ENCODE measurements around the gene EXOSC10.

EXOSC10 gene

DNA sequence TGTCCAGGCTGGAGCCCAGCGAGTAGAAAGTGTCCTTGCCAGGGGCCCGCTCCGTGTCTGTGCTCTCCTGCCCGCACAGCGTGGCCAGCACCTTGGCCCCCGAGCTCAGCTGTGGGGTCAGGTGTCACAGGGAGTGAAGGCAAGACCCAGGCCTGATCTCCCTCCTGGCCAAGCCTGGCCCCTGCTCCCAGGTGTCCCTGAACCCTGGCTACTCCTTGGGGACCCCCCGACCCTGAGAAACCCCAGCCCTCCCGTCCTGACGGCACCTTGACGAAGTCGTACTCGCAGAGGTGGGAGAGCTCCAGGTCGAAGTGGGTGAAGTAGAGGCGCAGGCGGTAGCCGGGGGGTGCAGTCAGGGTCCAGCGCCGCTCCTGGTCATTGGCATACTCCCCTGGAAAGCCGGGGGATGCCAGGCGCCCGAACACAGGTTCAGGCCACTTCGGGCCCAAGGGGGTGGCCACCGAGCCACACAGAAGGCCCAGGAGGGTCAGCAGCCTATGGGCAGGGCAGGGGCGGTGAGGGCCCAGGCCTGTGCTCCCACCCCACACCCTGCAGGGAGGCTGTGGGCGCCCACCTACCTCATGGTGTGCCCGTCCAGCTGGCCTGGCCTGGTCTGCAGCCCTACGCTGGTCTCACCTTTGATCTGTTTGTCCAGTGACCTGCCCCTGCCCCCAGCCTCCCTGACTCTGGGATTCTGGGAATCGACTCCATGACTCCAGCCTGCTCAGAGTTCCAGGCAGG lies 52.9 kb downstream of the EXOSC10 start, which contains the start of gene MASP2 (continued):
- TF ChIP-seq, protein P1, sequence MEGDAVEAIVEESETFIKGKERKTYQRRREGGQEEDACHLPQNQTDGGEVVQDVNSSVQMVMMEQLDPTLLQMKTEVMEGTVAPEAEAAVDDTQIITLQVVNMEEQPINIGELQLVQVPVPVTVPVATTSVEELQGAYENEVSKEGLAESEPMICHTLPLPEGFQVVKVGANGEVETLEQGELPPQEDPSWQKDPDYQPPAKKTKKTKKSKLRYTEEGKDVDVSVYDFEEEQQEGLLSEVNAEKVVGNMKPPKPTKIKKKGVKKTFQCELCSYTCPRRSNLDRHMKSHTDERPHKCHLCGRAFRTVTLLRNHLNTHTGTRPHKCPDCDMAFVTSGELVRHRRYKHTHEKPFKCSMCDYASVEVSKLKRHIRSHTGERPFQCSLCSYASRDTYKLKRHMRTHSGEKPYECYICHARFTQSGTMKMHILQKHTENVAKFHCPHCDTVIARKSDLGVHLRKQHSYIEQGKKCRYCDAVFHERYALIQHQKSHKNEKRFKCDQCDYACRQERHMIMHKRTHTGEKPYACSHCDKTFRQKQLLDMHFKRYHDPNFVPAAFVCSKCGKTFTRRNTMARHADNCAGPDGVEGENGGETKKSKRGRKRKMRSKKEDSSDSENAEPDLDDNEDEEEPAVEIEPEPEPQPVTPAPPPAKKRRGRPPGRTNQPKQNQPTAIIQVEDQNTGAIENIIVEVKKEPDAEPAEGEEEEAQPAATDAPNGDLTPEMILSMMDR (tag by site-specific recombination; IDR thresholded peaks at IDR 0.05), result no peak
- TF ChIP-seq ZNF423 (tag by site-specific recombination; IDR thresholded peaks at IDR 0.05) (no peak), MYNN (tag by site-specific recombination; IDR thresholded peaks at IDR 0.05; ENCODE audit: borderline replicate concordance) (no peak)

DNA sequence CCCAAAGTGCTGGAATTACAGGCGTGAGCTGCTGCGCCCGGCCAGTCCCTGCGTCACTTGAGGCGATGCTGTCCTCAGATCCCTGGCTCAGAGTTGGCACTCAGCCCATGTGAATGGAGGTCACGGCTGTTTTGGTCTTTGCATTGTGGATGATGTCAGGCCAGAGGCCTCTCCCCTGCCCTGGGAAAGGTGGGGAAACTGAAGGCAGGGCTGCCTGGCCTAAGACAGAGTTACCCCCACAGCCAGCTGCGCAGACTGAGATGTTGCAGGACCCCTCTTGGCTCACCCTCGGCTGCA lies 53.5 kb downstream of the EXOSC10 start:
- Histone ChIP-seq H3K4me3 (ENCODE audit: low read depth, low read length) (no peak overlapping the region), H3K4me1 (ENCODE audit: control insufficient read depth, insufficient read depth, low read length) (no peaks in the 10 kb centered on the region), H3K36me3 (ENCODE audit: control insufficient read depth in 2 of 2, insufficient read depth in 1 of 2, low read length in 2 of 2) (no peaks in the 10 kb centered on the region), H3K27ac (ENCODE audit: extremely low read depth, low read depth, low read length) (no peak overlapping the region), H3K9me3 (ENCODE audit: control insufficient read depth, insufficient read depth, low read depth, low read length) (no peaks in the 10 kb centered on the region)
- TF ChIP-seq TRIM28 (IDR thresholded peaks at IDR 0.05; ENCODE audit: borderline replicate concordance, low read length) (no peak), ZSCAN23 (tag by site-specific recombination; IDR thresholded peaks at IDR 0.05) (no peak), ZBTB21 (tag by site-specific recombination; IDR thresholded peaks at IDR 0.05) (no peak)
- ChIA-PET CTCF (interaction anchor here (7.3 kb wide), 1 partner anchor 8 kb away, joined by 47 read pairs; no protein-coding TSS in a partner anchor), POLR2A (no interaction called here)

DNA sequence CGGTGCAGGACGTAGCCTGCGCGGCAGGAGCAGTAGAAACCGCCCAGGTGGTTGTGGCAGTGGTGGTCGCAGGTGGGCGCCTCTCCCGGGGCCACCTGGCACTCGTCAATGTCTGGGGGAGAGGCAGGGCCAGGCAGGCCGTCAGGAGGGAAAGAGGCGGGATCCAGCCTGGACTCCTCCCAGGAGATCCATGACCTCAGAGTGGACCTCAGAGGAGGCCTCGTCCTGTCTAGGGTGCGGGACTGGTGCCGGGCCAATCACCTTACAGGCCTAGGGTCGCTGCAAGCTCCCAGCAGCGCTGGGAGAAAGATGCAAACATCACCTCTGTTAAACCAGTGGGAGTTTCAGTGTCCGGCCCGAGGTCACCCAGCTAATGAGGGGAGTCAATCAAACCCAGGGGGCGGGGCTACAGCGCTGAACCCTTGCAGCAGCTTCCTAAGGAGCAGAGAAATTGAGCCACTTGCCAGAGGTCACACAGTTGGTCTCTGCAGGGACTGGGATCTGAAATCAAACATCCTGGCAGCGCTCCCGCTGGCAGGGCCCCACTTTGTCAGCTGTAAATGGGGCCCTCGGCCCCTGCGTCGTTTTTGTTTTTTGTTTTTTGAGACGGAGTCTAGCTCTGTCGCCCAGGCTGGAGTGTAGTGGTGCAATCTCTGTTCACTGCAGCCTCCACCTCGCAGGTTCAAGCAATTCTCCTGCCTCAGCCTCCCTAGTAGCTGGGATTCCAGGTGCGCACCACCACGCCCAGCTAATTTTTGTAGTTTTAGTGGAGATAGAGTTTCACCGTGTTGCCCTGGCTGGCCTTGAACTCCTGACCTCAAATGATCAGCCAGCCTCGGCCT lies 54.0 kb downstream of the EXOSC10 start:
- CTCF ChIA-PET, result interaction anchor here (0.6 to 7.3 kb wide), 2 partner anchors 8 to 11 kb away, joined by 3 to 47 read pairs; no protein-coding TSS in a partner anchor
- Histone ChIP-seq H3K9me3 (ENCODE audit: control insufficient read depth, insufficient read depth, low read depth, low read length) (no peaks in the 10 kb centered on the region), H3K36me3 (ENCODE audit: control insufficient read depth in 2 of 2, insufficient read depth in 1 of 2, low read length in 2 of 2) (no peaks in the 10 kb centered on the region), H3K4me3 (ENCODE audit: low read depth, low read length) (no peak overlapping the region), H3K27ac (ENCODE audit: extremely low read depth, low read depth, low read length) (no peak overlapping the region), H3K4me1 (ENCODE audit: control insufficient read depth, insufficient read depth, low read length) (no peaks in the 10 kb centered on the region)
- peak; percentile 33; the same call in 1 of the 2 replicates for TF ChIP-seq SP2 (tag by site-specific recombination; IDR thresholded peaks at IDR 0.05)
- no peak for TF ChIP-seq ZNF837 (tag by site-specific recombination; IDR thresholded peaks at IDR 0.05)
- no peak for TF ChIP-seq ZNF707 (tag by site-specific recombination; IDR thresholded peaks at IDR 0.05)
- POLR2A ChIA-PET, result no interaction called here

DNA sequence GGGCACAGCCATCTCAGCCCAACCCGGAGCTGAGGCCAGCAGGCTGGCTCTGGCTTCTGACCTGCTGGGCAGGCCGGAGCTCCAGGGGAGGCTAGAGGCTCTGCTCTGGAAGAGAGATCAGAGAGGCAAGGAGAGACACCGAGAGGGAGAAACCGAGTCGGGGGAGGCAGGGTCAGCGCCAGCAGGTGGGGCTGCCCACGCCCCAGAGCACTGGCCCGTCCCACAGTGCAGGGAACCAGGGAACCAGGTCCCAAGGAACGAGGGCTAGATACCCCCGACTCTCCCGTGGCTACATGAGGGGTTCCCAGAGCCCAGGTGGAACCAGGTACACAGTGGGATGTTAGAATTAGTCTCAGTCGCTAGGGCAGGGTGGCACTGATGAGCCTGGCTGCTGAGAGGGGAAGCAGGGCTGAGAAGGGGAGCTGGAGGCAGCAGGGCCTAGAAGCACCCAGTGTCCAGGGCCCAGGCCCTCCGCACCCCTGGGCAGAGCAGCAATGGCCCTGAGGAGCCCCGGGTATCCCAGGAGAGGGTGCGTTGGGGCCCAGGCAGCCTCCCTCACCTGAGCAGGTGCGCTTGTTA lies 54.7 kb downstream of the EXOSC10 start:
- H3K4me3 ChIP-seq (ENCODE audit: low read depth, low read length), result no peak overlapping the region
- CTCF ChIA-PET, result interaction anchor here (0.6 to 7.3 kb wide), 2 partner anchors 7 to 10 kb away, joined by 3 to 47 read pairs; no protein-coding TSS in a partner anchor
- POLR2A ChIA-PET, result no interaction called here
- no peak for TF ChIP-seq ZNF266 (tag by site-specific recombination; IDR thresholded peaks at IDR 0.05; ENCODE audit: low read depth)
- TF ChIP-seq, protein P2, sequence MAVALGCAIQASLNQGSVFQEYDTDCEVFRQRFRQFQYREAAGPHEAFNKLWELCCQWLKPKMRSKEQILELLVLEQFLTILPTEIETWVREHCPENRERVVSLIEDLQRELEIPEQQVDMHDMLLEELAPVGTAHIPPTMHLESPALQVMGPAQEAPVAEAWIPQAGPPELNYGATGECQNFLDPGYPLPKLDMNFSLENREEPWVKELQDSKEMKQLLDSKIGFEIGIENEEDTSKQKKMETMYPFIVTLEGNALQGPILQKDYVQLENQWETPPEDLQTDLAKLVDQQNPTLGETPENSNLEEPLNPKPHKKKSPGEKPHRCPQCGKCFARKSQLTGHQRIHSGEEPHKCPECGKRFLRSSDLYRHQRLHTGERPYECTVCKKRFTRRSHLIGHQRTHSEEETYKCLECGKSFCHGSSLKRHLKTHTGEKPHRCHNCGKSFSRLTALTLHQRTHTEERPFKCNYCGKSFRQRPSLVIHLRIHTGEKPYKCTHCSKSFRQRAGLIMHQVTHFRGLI (tag by site-specific recombination; IDR thresholded peaks at IDR 0.05), result 0 out of 2 replicates have a peak, but pooled peaks have one; percentile 36
- no peak for TF ChIP-seq ZNF292 (tag by site-specific recombination; IDR thresholded peaks at IDR 0.05; ENCODE audit: borderline replicate concordance, low read depth)
- no peaks in the 10 kb centered on the region for H3K9me3 ChIP-seq (ENCODE audit: control insufficient read depth, insufficient read depth, low read depth, low read length)
- no peak overlapping the region for H3K27ac ChIP-seq (ENCODE audit: extremely low read depth, low read depth, low read length)
- no peaks in the 10 kb centered on the region for H3K36me3 ChIP-seq (ENCODE audit: control insufficient read depth in 2 of 2, insufficient read depth in 1 of 2, low read length in 2 of 2)
- no peaks in the 10 kb centered on the region for H3K4me1 ChIP-seq (ENCODE audit: control insufficient read depth, insufficient read depth, low read length)

Measured in HEK293 (cell line).